NCI-H524 (cell line): ENCODE measurements around the gene ABCA10.
"Not testable (repeated sequence)": the region's sequence is repeated elsewhere in the genome, so short reads cannot be mapped to it uniquely, and the experiment has no call there.

Experiments used
- DNase-seq, 2 experiments: peaks; one replicate each; lab custom pipeline; 2025; lab: John Stamatoyannopoulos, UW

Gene ABCA10

GRCh38 chr17:69227541-69227940 lies 1.1 kb downstream of the ABCA10 start:
- DNase-seq: no peak

GRCh38 chr17:69223809-69224208 lies 4.8 kb downstream of the ABCA10 start:
- DNase-seq: no peak

GRCh38 chr17:69222707-69223258 lies 5.8 kb downstream of the ABCA10 start:
- DNase-seq: no peak

GRCh38 chr17:69220098-69220497 lies 8.5 kb downstream of the ABCA10 start:
- no peak for DNase-seq

- no peak for DNase-seq
Observed at GRCh38 chr17:69218986-69219385, 9.6 kb downstream of the ABCA10 start.

- DNase-seq: no peak
Observed at GRCh38 chr17:69213059-69213813, 15.4 kb downstream of the ABCA10 start.

- no peak for DNase-seq
Observed at GRCh38 chr17:69208640-69209039, 20.0 kb downstream of the ABCA10 start.

- DNase-seq: no peak
Observed at GRCh38 chr17:69207151-69207550, 21.5 kb downstream of the ABCA10 start.

GRCh38 chr17:69198238-69198637 lies 30.4 kb downstream of the ABCA10 start:
- no peak for DNase-seq

- DNase-seq: not testable (repeated sequence)
Observed at GRCh38 chr17:69196105-69196653, 32.4 kb downstream of the ABCA10 start.

- no peak for DNase-seq
Observed at GRCh38 chr17:69192754-69193153, 35.9 kb downstream of the ABCA10 start.

- DNase-seq: no peak
Observed at GRCh38 chr17:69188796-69189195, 39.8 kb downstream of the ABCA10 start.

- DNase-seq: no peak
Observed at GRCh38 chr17:69188064-69188463, 40.6 kb downstream of the ABCA10 start.

GRCh38 chr17:69187294-69187693 lies 41.3 kb downstream of the ABCA10 start:
- DNase-seq: no peak

GRCh38 chr17:69179227-69179952 lies 49.2 kb downstream of the ABCA10 start:
- no peak for DNase-seq

- no peak for DNase-seq
Observed at GRCh38 chr17:69176457-69176795, 52.2 kb downstream of the ABCA10 start.

- no peak for DNase-seq
Observed at GRCh38 chr17:69175625-69176456, 52.8 kb downstream of the ABCA10 start.

- no peak for DNase-seq
Observed at GRCh38 chr17:69175262-69175624, 53.4 kb downstream of the ABCA10 start.

GRCh38 chr17:69173118-69173517 lies 55.5 kb downstream of the ABCA10 start:
- DNase-seq: no peak

GRCh38 chr17:69170377-69170776 lies 58.2 kb downstream of the ABCA10 start:
- no peak for DNase-seq

GRCh38 chr17:69168642-69169041 lies 60.0 kb downstream of the ABCA10 start:
- not testable (repeated sequence) for DNase-seq

GRCh38 chr17:69166957-69167356 lies 61.7 kb downstream of the ABCA10 start:
- DNase-seq: no peak
